Measurements from ENCODE around the gene SPOCK1.

DNA sequence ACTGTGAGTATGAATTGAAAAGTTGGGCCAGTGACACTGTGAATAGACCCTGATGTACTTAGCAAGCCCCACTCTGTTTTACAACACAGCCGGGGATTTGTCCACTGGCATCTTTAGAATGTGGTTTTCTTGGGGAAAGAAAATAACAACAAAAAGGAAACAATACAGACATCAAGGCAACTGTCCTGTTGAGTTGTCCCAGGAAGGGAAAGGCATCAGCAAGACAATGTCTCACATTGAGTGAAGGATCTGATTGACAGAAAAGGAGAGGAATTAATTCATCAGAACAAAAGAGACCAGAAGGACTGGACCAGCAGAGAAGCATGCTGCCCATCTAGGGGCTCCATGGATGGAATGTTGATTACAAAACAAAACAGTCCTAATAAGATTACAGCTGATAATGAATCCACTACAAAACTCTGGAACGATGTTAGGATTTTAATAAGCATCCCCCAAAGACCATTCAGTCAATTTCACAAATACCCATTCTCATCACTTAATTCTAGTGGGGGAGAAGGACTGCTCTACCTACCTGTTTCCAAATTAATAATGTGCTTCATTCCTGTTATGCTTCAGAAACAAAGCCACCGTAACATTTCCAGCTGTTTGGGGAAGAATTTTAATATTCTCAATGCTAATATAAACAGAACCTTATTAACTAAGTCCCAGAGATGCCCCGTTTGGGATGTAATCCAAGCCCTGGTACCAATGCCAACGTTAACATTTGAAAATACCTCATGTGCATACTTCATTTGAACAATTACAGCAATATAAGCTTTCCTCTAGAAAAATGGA lies 298.0 kb downstream of the SPOCK1 start:
- TF ChIP-seq MAFK (conservative IDR thresholded peaks at IDR 0.05 in 1 of 2, IDR thresholded peaks at IDR 0.05 in 1 of 2; ENCODE audit: low read length in 2 of 2) = no peak
- no peak for TF ChIP-seq POLR2A (IDR thresholded peaks at IDR 0.05; ENCODE audit: insufficient read depth in 1 of 2, low read depth in 2 of 2, low read length in 2 of 2)
- TF ChIP-seq FOSL2 (CRISPR knock-in tag; IDR thresholded peaks at IDR 0.05) = no peak
- TF ChIP-seq, protein P1, sequence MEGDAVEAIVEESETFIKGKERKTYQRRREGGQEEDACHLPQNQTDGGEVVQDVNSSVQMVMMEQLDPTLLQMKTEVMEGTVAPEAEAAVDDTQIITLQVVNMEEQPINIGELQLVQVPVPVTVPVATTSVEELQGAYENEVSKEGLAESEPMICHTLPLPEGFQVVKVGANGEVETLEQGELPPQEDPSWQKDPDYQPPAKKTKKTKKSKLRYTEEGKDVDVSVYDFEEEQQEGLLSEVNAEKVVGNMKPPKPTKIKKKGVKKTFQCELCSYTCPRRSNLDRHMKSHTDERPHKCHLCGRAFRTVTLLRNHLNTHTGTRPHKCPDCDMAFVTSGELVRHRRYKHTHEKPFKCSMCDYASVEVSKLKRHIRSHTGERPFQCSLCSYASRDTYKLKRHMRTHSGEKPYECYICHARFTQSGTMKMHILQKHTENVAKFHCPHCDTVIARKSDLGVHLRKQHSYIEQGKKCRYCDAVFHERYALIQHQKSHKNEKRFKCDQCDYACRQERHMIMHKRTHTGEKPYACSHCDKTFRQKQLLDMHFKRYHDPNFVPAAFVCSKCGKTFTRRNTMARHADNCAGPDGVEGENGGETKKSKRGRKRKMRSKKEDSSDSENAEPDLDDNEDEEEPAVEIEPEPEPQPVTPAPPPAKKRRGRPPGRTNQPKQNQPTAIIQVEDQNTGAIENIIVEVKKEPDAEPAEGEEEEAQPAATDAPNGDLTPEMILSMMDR (CRISPR knock-in tag; IDR thresholded peaks at IDR 0.05) = no peak
- no peak for TF ChIP-seq ZNF761 (CRISPR knock-in tag; conservative IDR thresholded peaks at IDR 0.05)
- no peak for TF ChIP-seq RBM39 (IDR thresholded peaks at IDR 0.05; ENCODE audit: low read depth, low read length, poor library complexity, severe bottlenecking)
